Caki2 (cell line): ENCODE results near the gene OTOP3. TPM values are rescaled to one million over a fixed set of nuclear protein-coding genes. Genes with fewer than 3 reads are reported as not detected.
"Not testable (repeated sequence)": the region's sequence is repeated elsewhere in the genome, so short reads cannot be mapped to it uniquely, and the experiment has no call there.

Experiments
- DNase-seq: peaks from one replicate; pipeline ENCODE4 v3.0.0-alpha.2; 2015; ENCODE audit warnings: low read depth
- in situ Hi-C: cut with HindIII; loops from 2 replicates; pipeline ENCODE4 v1.10.0; 2016; ENCODE audit warnings: low sequenced_read_pairs, low pct_unique_long_range_greater_than_20kb, mixed read lengths
- total RNA-seq: library from RNA; depleted of rRNA; stranded (reverse); fragments of >200 nt; shearing (Covaris generic); gene quantifications from 2 replicates; pipeline ENCODE4 v1.2.3, GENCODE V29; 2014; ENCODE audit warnings: low replicate concordance; rRNA removed

OTOP3 gene, protein sequence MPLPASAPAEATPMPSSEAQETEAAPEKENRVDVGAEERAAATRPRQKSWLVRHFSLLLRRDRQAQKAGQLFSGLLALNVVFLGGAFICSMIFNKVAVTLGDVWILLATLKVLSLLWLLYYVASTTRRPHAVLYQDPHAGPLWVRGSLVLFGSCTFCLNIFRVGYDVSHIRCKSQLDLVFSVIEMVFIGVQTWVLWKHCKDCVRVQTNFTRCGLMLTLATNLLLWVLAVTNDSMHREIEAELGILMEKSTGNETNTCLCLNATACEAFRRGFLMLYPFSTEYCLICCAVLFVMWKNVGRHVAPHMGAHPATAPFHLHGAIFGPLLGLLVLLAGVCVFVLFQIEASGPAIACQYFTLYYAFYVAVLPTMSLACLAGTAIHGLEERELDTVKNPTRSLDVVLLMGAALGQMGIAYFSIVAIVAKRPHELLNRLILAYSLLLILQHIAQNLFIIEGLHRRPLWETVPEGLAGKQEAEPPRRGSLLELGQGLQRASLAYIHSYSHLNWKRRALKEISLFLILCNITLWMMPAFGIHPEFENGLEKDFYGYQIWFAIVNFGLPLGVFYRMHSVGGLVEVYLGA
- total RNA-seq, result not detected in 2 replicates

DNA sequence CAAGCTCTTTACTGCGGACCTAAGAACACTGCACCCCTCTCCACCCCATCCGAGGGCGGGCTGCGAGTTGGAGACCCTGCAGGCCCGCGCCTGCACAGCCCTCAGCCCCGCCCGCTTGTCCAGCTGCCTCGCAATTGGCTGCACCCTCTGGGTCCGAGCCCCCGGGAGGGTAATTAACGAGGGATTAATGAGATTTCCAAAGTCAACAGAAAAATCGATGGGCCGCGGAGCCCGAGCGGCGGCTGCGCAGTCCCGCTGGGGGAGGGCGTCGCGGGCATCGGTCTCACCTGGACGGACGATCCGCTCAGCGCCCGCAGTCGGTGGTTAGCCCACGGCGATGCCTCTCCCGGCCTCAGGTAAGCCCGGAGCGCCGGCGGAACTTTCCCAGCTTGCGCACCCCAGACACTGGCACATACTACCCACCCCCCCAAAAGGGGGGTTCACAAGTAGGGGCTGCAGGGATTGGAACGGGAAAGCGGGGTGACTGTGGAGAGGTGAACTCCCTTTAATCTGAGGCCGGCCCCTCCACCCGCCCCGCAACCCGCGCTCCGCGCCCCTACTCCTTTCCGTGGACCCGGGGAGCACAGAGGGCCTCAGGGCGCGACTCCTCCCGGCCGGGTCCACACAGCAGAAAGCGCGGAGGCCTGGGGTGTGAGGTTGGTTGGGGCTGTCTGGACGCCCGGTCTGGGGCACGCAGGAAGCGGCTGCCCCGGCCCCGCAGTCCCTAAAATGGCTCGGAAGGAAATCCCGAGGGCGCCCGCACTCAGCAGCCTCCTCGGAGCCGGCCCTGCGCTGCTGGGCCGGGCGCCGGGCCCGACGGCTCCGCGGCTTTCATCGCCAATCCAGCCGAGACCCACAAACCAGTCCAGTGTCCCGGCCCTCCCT, at the start of gene OTOP3:
Gene OTOP3 (plus strand): TSS at position 314 of the 885 bp plus-strand sequence. CDS start 24 bp downstream, at position 338.
- in situ Hi-C loops, result no loop called here

DNA sequence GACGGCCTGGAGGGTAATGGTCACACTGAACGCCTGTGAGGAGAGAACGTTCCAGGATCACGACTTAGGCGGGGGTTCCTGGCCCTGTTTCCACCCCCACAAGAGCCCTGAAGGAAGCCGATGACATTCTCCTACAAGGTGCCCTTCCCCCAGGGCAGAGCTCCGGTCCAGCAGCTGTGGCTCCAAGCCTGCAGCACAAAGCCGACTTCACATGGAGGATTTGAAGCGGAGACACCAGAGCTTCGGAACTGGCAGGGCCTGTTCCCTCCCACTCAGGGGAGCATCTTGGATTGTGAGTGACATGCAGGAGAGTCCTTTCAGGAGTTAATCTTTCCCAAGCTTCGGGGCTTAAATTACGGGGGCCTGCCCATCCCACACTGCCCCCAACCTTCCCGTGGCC, 47.2 kb upstream of the OTOP3 start:
- DNase-seq, result no peak
- in situ Hi-C loops, result no loop called here

More for the DNA sequence above, at the start of gene OTOP3:
- no peak for DNase-seq

DNA sequence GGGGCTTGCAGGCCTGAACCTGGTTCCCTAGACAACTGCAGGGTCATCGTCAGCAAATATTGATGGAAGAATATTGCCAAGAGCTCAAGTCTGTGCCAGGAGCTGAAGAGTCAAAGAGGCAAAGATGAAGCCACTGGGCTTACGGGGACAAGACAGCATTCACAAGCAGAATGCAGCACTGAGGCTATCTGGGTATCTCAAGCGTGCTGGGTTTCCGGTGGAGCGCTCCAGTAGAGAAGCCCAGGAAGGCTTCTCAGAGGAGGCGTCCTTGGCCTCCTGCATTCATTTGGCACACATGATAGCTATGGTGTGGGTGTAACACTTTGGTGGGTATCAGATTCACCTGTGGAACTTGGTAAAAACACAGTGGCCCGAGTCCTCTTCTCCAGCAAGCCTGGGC, 45.1 kb upstream of the OTOP3 start:
- in situ Hi-C loops, result no loop called here

DNA sequence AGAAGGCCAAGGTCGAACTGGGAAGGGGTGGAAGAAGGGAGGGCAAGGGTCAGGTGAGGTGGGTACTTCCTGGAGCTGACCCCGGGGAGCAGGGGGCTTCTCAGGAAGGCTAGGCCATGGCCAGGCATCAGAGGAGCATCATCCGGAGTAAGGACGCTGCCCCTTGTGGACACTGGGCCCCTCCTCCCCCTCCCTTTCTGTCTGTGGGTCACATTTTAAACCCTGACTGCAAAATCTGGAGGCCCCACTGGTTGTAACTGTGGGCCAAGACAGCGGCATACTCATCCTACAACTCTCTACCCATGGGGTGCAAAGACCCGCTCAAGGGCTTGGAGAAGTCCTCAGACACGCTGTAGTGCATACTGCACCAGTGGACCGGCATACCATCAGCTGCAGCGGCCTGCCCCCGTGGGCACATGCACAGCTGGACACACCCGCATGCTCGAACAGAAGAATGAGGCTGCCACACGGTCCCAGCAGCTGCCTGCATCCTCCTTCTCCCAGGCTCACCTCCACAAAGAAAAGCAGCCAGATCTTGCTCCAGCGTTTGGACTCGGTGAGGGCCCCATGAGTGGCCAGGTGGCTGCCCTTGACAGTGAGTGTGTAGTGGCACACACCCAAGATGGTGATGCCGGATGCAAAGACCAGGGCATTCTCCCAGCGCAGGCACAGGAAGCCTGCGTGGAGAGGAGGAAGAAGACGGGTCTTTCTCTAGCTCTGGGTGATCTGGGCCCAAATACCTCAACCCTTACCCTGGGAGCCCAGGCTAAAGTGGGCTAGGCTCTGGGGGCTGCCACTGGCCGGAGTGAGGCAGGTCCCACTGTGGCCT, 43.5 kb upstream of the OTOP3 start:
- in situ Hi-C loops, result no loop called here

More for the DNA sequence above, 45.1 kb upstream of the OTOP3 start:
- DNase-seq, result no peak

DNA sequence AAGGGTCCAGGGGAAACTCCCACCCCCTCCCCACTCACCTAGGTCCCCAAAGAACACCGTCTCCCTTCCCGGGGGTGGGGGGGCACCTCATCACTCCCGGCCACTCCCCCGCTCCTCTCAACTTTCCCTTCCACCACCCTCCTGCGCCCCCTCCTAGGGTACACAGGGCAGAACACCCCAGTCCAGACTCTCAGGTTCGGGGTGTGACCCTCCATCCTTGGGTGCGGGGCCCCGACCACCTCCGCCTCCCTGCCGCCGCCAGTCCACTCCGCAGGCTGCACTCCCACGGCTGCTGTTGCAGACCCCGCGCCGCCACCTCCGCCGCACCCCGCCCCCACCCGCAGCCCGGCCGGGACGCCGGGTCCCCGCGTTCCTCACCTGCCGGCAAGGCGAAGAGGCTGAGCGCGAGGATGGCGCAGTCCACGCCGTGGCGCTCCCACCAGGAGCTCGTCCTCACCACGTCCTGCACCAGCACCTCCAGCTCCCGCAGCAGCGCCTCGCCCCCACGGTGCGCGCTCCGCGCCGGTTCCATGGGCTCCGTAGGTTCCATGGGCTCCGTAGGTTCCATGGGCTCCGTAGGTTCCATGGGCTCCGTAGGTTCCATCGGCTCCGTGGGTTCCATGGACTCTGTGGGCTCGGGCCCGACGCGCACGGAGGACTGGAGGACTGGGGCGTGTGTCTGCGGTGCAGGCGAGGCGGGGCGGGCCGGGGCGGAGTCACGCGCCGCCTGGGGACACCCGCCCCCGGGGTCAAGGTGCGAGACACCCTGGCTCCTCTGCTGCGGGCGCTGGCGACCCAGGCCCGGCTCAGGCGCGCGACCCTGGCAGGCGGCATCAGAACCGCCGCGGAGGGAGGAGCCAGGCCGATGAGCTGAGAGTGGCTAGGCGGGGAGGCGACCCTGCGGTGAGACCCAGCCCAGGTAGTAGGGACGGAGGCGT, 42.5 kb upstream of the OTOP3 start, which contains the start of gene FADS6:
Gene FADS6 (minus strand): TSS at position 660 of the 938 bp plus-strand sequence. CDS start 38 bp downstream, at position 622.
- no peak for DNase-seq
- in situ Hi-C loops, result no loop called here

More for the DNA sequence above, 43.5 kb upstream of the OTOP3 start:
- DNase-seq, result no peak

DNA sequence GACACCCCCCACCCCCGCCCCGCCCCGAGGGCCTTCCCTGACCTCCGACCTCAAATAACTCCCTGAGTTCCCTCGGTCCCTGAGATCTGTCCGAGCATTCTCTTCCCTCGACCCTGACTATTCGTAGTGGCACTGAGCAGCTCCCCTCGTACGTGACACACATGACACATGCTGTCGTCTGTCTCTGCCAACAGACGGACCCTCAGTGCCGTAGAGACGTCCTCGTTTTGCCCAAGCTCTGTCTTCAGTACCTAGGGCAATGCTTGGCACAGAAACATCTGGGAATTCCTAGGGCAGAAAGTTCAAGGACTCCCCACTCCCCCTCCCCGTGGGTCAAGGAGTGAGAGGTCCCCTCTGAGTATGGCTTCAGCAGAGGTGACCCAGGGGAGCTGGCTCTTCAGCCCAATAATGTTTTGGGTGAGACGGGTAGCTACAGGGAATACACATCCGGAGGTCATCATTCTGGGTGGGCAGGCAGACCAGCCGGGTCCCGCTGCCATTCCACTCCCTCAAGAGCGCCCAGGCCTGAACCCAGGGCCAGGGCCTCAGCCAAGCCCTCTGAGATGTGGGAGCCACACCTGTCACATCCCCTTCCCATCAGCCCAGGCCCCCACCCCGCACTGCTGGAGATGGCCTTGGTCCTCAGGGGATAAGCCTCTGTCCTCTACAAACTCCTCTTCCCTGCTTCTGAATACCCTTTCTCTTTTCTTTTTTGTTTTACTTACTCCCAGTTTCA, 41.6 kb upstream of the OTOP3 start:
- no peak for DNase-seq
- in situ Hi-C loops, result no loop called here

DNA sequence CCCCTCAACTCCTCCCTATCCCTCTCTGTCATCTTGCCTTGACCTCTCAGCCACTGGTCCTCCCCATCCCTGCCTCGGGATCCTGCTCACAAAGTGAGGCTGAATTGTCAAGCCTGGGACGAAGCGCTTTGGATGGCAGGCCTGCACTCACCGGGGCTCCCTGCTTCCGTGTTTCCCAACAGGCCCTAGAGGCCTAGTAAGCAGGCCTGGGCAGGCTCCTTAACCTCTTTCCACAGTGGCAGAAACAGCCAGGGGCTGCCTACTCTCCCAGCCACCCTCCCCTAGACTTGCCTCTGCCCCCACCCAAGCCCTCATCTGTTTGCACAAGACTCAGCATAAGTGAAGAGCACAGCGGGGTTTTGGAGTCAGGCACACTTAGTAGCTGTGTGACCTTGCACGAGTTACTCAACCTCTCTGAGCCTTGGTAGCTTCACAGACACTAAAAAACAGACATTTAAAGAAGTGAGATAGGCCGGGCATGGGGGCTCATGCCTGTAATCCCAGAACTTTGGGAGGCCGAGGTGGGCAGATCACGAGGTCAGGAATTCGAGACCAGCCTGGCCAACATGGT, 37.2 kb upstream of the OTOP3 start:
- DNase-seq, result no peak
- in situ Hi-C loops, result no loop called here

DNA sequence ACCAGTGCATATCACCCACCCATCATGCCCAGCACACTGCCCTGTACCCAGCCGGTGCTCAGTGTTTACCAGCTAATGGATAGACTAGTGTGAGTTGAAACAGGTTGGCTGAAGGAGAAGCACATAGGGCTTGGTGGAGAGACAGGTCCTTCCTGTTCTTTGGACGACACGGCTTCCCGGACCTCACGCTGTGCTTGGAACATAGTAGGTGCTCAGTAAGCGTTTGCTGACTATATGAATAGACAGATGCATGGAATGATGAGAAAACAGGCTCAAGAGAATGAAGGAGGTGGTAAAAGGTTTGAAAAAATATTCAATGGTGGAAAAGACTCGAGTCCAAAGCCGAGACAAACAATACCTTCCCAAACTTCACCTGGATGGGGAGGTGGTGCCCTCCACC, 35.5 kb upstream of the OTOP3 start:
- DNase-seq, result no peak
- in situ Hi-C loops, result no loop called here

DNA sequence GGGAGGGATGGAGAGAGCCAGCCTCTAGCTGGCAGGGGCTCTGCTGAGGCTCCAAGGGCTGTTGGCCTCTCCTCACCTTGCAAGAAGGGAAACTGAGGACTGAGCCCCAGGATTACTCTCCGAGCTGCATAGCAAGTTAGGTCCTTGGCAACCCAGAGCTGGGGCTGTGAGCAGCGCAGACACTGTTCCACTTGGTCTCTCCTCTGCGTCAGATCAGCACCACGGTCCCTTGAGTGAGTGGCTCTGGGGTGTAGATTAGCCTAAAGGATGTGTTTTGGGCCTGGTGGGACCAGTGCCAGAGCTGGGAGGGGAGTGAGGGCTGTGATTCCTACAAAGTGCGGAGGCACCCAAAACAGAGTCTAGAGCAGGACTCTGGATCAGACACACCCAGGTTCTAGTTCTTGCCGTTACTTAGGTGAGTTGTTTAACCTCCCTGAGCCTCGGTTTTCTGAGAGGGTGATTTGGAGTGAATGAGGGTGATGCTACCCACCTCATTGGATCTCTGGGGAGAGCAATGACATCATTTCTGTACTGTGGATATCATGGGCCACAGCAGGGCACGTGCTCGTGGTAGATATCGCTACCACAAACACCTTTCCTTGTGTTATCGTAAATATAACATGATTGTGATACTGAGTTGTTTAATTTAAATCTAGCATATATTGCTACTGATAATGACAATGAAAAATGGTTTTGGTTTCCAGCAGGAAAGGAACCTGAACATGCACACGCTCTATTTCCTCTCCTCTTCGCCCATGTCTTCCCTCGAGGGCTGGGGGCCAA, 34.2 kb upstream of the OTOP3 start:
- no peak for DNase-seq
- in situ Hi-C loops, result no loop called here

DNA sequence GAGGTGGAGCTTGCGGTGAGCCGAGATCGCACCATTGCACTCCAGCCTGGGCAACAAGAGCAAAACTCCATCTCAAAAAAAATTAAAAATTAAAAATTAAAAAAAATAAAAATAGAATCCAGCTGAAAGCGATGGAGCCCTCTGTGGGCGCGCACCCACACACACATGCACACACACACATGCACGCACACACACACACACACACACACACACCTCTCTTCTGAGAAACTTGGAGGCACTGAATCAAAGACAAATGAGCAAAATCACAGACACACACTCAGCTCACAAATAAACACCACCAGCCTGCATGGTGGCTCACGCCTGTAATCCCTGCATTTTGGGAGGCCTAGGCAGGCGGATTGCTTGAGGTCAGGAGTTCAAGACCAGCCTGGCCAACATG, 32.7 kb upstream of the OTOP3 start:
- no peak for DNase-seq
- in situ Hi-C loops, result no loop called here

DNA sequence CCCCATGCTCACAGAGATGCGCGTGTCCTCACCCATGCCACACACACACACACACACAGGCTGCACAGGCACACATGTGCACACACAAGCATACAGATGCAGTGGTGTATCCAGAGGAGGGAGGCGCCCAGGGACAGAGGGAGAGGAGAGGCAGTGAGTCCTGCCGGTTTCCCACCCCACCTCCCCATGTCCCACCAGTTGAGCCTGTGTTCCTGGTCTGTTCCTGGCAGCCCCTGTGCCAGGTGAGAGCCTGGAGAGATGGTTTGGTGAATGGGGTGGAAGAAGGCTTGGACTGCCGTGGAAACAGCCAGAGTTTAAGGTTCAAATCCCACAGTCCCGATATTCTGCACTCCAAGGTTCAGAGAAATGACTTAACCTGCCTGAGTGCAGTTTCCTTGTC, 32.0 kb upstream of the OTOP3 start:
- no peak for DNase-seq
- in situ Hi-C loops, result no loop called here

DNA sequence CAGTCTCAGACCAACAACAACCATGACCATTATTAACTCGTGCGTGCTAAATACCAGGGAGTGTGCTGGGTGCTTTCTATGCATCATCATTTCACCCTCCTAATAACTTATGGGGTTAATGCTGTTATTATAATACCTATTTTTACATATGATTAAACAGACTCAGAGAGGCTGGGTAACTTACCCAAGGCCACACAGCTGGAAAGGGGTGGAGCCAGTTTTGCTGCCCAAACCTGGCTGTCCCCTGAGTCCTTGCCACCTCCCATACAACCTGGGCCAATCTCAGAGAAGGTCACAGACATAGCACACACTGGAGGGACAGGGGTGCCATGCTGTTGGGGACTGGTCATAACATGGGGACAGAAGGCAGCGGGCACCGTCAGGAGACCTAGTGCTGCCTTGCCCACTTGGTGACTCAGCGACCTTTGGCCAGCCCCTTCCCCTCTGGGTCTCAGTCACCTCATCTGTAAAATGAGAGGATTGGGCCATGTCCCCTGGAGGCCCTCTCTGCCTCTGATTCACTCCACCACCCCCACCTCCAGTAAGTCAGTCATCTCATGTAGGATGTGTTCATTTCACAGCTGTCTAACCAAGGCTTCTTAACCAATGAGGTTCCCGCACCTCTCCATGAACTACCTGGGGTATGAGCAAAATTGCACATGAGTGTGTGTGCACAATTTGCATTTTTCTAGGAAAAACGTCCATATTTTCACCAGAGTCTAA, 30.9 kb upstream of the OTOP3 start:
- DNase-seq, result no peak
- in situ Hi-C loops, result no loop called here

DNA sequence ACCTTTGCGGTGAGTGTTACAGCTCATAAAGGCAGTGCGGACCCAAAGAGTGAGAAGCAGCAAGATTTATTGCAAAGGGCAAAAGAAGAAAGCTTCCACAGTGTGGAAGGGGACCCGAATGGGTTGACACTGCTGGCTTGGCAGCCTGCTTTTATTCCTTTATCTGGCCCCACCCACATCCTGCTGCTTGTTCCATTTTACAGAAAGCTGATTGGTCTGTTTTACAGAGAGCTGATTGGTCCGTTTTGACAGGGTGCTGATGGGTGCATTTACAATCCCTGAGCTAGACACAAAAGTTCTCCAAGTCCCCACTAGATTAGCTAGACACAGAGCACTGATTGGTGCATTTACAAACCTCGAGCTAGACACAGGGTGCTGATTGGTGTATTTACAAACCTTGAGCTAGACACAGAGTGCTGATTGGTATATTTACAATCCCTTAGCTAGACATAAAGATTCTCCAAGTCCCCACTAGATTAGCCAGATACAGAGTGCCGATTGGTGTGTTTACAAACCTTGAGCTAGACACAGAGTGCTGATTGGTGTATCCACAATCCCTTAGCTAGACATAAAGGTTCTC, 29.4 kb upstream of the OTOP3 start:
- peak; percentile 22 for DNase-seq
- in situ Hi-C loops, result not testable (repeated sequence)

DNA sequence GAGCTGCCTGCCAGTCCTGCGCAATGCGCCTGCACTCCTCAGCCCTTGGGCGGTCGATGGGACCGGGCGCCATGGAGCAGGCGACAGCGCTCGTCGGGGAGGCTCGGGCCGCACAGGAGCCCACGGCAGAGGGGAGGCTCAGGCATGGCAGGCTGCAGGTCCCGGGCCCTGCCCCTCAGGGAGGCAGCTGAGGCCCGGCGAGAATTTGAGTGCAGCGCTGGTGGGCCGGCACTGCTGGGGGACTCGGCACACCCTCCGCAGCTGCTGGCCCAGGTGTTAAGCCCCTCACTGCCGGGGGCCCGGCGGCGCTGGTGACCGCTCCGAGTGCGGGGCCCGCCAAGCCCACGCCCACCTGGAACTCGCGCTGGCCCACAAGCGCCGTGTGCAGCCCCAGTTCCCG, 28.7 kb upstream of the OTOP3 start:
- in situ Hi-C loops, result no loop called here

More for the DNA sequence above, 28.7 kb upstream of the OTOP3 start:
- DNase-seq, result no peak
